GM21381 (cell line): Measurements from ENCODE around the gene LRRC75A.
A peak's percentile ranks its signal among the peaks of the same experiment; 100 is the strongest.
"Not testable (repeated sequence)": the region's sequence is repeated elsewhere in the genome, so short reads cannot be mapped to it uniquely, and the experiment has no call there.

ENCODE experiments used
- ATAC-seq: cut with Tn5 transposase; IDR thresholded peaks from one replicate; pipeline ENCODE4 v1.9.1; 2021; ENCODE audit warnings: mild to moderate bottlenecking, moderate library complexity; ENCODE audit not compliant: unreplicated experiment

The LRRC75A gene

GRCh38 chr17:16407911-16408588 lies 83.9 kb downstream of the LRRC75A start:
- ATAC-seq, result peak; percentile 86

- no peak for ATAC-seq
Measured at GRCh38 chr17:16406742-16407674, 85.0 kb downstream of the LRRC75A start.

GRCh38 chr17:16403847-16404246 lies 88.1 kb downstream of the LRRC75A start:
- not testable (repeated sequence) for ATAC-seq

GRCh38 chr17:16398270-16399267 lies 93.4 kb downstream of the LRRC75A start:
- no peak for ATAC-seq

- not testable (repeated sequence) for ATAC-seq
Measured at GRCh38 chr17:16396693-16397092, 95.3 kb downstream of the LRRC75A start.

- ATAC-seq, result not testable (repeated sequence)
Measured at GRCh38 chr17:16395887-16396286, 96.1 kb downstream of the LRRC75A start.

GRCh38 chr17:16392491-16392890 lies 99.5 kb downstream of the LRRC75A start:
- ATAC-seq, result not testable (repeated sequence)
